Mononuclear cell (primary cell): ENCODE results near the gene GFI1. TPM values are rescaled to one million over a fixed set of nuclear protein-coding genes. Genes with fewer than 3 reads are reported as not detected.

Source experiments
- H3K27me3 ChIP-seq: 2 replicates; pipeline ENCODE4 v1.6.0; 2011; ENCODE audit warnings: low read length, control low read depth; ENCODE audit not compliant: insufficient read depth
- H3K4me1 ChIP-seq: 2 replicates; pipeline ENCODE4 v1.5.1; 2011; ENCODE audit warnings: mild to moderate bottlenecking, low read length, control low read depth; ENCODE audit not compliant: insufficient read depth
- H3K4me3 ChIP-seq: 2 replicates; pipeline ENCODE4 v1.5.1; 2011; ENCODE audit warnings: mild to moderate bottlenecking, low read length, moderate library complexity
- H3K9me3 ChIP-seq: 2 replicates; pipeline ENCODE4 v1.5.1; 2011; ENCODE audit warnings: low read depth, mild to moderate bottlenecking, control low read depth, low read length
- total RNA-seq: library from RNA; depleted of rRNA; stranded (reverse); fragments of >200 nt; gene quantifications from one replicate; pipeline ENCODE4 v1.2.3, GENCODE V29; 2012

Gene GFI1
- total RNA-seq, 1 donor = 7.1 TPM

GRCh38 chr1:92502247-92502646 lies 15.5 kb upstream of the GFI1 start:
- Histone ChIP-seq H3K4me1 (no peaks in the 10 kb centered on the region), H3K9me3 (no peaks in the 10 kb centered on the region), H3K27me3 (no peaks in the 10 kb centered on the region), H3K4me3 (no peak overlapping the region)

DNA sequence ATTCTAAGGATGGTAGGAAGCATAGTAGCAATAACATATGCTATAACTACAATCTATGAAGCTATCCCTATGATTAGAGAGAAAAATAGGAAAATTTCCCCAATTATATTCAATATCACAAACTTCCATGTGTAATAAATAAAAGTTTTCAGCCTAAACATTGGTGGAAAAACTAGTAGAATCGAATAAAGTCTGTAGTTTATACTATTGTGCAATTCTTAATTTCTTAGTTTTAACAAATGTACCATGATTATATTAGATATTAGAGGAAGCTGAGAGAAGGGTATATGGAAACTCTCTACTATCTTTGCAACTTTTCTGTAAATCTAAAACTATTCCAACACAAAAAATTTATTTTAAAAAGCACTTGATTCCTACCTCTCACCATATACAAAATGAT lies 13.8 kb upstream of the GFI1 start:
- no peaks in the 10 kb centered on the region for H3K9me3 ChIP-seq
- H3K27me3 ChIP-seq = no peaks in the 10 kb centered on the region
- no peak overlapping the region for H3K4me3 ChIP-seq
- no peaks in the 10 kb centered on the region for H3K4me1 ChIP-seq

DNA sequence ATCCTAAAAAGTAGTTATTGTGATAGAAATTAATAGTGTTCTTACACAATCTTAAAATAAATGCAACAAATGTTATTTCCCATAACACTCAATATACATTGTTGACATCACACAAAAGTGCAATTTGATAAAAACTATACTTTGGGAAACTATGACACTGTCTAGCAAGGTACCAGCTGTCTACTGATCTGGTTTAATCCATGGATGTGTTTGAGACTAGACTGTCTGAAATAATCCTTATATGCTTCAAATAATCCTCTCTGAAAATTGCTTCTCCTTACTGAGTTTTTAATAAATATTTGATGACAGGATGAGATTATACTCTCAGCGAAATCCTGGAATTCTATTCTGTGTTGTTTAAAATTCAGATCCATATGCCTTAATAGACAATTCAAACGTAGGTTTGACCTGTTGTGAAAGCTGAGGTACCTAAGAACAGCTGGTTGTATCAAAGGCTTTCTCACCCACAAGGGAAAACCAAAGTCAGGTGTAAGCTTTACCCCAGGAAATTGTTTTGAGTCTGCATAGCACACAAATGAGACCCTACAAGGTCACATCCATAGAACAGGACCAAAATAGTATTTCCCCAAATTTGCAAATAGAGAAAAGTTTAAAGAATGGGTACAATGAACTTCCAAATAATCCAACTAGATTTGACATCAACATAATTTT lies 8.8 kb upstream of the GFI1 start:
- Histone ChIP-seq H3K9me3 (no peaks in the 10 kb centered on the region), H3K4me3 (no peak overlapping the region), H3K4me1 (peaks cover 5% of the 10 kb centered on the region), H3K27me3 (no peaks in the 10 kb centered on the region)

DNA sequence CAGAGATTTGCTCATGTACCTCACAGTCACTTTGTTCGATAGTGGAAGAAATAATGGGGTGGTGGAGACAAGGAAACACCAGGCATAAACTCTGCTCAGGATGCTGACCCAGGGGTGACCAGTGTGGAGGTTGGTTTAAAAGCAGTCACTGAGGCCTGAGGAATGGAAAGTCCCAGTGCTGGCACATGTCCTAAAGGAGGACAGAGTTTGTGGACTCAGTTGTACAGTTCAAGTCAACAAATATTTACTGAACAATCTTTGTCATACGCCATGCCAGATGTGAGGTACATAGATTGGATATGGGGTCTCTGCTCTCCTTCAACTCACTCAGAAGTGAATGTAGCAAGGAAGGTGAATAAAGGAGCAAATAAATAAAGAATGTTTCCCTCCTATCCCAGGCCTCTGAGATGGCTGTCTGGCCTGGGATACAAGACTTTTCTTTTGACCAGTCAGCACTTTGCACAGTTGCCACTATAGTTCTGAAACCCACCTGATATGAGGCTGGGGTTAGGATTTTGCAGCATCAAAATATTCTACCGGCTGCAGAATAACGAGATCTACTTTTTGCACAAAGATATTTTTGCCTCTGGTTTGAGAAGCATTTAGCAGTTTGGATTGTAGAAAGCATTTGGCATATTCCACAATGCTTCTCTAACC lies 7.9 kb upstream of the GFI1 start:
- Histone ChIP-seq H3K27me3 (no peaks in the 10 kb centered on the region), H3K9me3 (no peaks in the 10 kb centered on the region), H3K4me3 (no peak overlapping the region), H3K4me1 (peaks cover 5% of the 10 kb centered on the region)

DNA sequence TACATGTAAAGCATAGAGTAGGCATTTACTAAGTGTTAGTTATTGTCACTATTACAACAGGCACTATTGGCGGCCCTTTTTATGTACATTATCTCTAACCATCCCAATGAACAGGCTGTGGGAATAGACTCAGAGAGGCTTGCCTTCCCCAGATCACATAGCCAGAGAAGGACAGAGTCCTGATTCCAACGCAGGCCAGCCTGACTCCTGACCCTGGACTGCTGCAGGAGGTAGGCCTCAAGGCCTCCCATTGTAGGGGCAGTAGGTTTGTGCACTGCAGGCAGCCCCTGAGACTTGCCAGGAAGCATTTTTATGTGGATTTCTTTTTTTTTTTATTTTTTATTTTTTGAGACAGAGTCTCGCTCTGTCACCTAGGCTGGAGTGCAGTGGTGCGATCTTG lies 6.4 kb upstream of the GFI1 start:
- Histone ChIP-seq H3K4me1 (peaks cover 5% of the 10 kb centered on the region), H3K4me3 (no peak overlapping the region), H3K9me3 (no peaks in the 10 kb centered on the region), H3K27me3 (no peaks in the 10 kb centered on the region)

- H3K4me3 ChIP-seq = no peak overlapping the region
- H3K9me3 ChIP-seq = no peaks in the 10 kb centered on the region
- peaks cover 20% of the 10 kb centered on the region for H3K4me1 ChIP-seq
- H3K27me3 ChIP-seq = no peaks in the 10 kb centered on the region
These were observed 2.1 kb upstream of the GFI1 start for GRCh38 chr1:92488832-92489231.

DNA sequence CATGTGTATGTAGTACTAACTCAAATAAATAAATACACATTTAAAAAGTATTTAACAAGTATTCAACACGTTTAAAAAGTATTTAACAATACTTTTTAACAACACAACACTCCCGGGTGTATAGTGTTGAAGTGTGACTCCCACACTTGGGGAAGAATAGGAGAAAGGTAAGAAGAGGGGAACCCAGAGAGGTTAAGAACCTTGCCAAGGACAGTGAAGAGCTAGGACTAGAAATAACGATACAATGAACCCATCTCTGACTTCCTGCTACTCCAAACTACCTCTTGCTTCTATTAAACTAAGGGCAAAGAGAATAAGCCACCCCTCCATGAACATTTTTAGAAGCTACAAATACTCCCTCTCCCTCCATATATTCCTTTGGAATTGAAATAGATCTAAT lies 1.7 kb upstream of the GFI1 start:
- H3K9me3 ChIP-seq = no peaks in the 10 kb centered on the region
- peaks cover 25% of the 10 kb centered on the region for H3K4me1 ChIP-seq
- H3K27me3 ChIP-seq = no peaks in the 10 kb centered on the region
- no peak overlapping the region for H3K4me3 ChIP-seq

- peaks cover 37% of the 10 kb centered on the region for H3K4me1 ChIP-seq
- peak overlapping the region; percentile 64 for H3K4me3 ChIP-seq
- H3K9me3 ChIP-seq = no peaks in the 10 kb centered on the region
- no peaks in the 10 kb centered on the region for H3K27me3 ChIP-seq
These were observed 417 bp upstream of the GFI1 start for GRCh38 chr1:92487078-92487605.

- Histone ChIP-seq H3K27me3 (no peaks in the 10 kb centered on the region), H3K4me3 (peak overlapping the region; percentile 64), H3K9me3 (no peaks in the 10 kb centered on the region), H3K4me1 (peaks cover 44% of the 10 kb centered on the region)
These were observed 1.1 kb downstream of the GFI1 start for GRCh38 chr1:92485381-92486250.

DNA sequence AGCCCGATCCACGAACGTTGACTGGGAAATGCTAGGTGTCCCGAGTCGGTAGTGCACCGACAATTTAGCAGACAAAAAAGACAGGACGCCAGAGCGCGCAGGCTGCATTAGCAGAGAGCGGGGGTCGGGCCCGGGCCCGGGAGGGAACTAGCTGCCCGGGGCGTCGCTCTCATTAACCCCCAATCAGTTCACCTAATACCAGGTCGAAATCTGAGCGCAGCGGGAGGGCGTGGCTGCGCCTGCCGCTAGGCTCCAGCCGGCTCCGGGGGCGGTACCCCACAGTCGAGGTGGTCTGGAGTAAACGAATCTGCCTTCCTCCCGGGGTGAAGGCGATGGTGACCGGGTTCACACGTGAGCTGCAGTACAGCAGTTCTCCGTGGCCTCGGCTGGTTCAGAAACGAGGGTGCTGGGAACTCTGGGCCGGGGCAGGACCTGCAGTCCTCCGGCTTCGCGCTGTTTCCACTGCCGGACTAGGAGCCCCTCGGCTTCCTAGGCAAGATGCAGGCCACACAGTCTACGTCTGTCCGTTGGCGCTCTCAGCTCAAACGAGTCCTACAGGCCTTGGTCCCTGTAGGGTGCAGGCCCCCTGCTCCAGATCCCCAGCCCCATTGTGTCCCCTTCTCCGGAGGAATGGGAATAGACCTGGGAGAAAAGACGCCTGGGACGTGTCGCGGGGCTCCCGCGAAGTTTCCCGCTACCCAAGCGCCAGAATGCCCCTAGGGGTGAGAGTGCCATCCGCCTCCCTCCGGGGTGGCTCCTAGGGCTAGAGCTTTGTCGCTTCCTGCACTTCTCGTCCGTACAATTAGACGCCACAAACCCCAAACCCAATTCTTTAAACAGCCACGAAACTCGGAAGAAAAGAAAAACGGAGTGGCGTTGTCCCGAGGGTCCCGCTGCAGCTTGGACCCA lies 2.0 kb downstream of the GFI1 start:
- H3K4me3 ChIP-seq = peak overlapping the region; percentile 64
- H3K27me3 ChIP-seq = no peaks in the 10 kb centered on the region
- no peaks in the 10 kb centered on the region for H3K9me3 ChIP-seq
- H3K4me1 ChIP-seq = peaks cover 46% of the 10 kb centered on the region

GRCh38 chr1:92483610-92484471 lies 2.9 kb downstream of the GFI1 start:
- Histone ChIP-seq H3K9me3 (no peaks in the 10 kb centered on the region), H3K4me1 (peaks cover 51% of the 10 kb centered on the region), H3K4me3 (peak overlapping the region; percentile 64), H3K27me3 (no peaks in the 10 kb centered on the region)

DNA sequence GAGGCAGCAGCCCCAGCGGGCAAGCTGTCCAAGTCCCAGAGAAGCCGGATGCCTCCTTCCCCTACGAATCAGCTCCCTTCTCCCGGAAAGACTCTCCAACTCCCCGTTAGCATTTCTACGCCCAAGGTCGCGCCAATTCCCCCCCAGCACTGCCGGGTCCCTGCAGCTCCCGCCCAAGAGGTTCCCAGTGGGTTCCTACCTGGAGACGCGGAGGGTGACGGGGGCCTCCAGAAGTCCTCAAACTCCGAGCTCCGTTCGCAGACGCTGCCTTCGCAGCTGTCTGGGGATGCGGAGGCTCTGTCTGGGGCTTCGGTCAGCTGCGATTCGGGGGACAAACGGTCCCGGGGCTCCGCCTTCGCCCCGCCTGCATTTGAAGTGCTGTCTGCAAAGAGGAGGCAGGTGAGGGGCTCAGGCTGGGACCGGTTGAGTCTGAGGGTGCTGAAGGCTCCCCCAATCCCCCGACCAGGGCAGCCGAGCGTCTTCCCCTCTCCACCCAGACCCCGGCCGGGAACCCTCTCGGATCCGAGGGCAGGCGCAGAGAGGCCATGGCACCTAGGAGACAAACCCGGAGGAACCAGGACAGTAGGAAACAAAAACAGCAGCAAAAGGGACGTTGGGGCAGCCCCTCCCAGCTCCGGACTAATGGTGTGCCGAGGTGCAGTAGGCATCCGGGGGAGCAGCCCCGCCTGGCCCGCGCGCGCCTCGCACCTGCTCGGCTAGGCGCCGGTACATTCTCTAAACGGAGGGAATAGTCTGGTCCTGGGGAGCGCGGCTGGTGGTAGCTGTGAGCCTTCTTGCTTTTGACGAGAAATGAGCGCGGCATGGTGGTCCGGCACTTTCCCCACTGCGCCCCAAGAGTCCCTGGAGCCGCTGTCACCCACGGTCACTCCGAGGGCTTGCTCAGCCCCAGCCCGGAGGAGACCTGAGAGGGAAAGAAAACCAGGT lies 3.8 kb downstream of the GFI1 start:
- Histone ChIP-seq H3K27me3 (no peaks in the 10 kb centered on the region), H3K4me1 (peaks cover 59% of the 10 kb centered on the region), H3K9me3 (no peaks in the 10 kb centered on the region), H3K4me3 (peak overlapping the region; percentile 64)
